ENCODE results near the gene AXDND1.
"Not testable (repeated sequence)": the region's sequence is repeated elsewhere in the genome, so short reads cannot be mapped to it uniquely, and the experiment has no call there.

The AXDND1 gene

GRCh38 chr1:179439646-179440045 lies 73.9 kb downstream of the AXDND1 start:
- not testable (repeated sequence) for ATAC-seq

- ATAC-seq, result not testable (repeated sequence)
These were observed 74.5 kb downstream of the AXDND1 start for GRCh38 chr1:179440301-179440700.

GRCh38 chr1:179440971-179441370 lies 75.2 kb downstream of the AXDND1 start:
- ATAC-seq, result no peak
- TF ChIP-seq TOX (CRISPR knock-in tag; IDR thresholded peaks at IDR 0.05; ENCODE audit: borderline replicate concordance) (no peak), ZC3H10 (CRISPR knock-in tag; IDR thresholded peaks at IDR 0.05) (no peak), ESRRG (CRISPR knock-in tag; IDR thresholded peaks at IDR 0.05) (no peak), ISL1 (CRISPR knock-in tag; IDR thresholded peaks at IDR 0.05) (no peak), CSDC2 (CRISPR knock-in tag; IDR thresholded peaks at IDR 0.05) (no peak), TSHZ2 (CRISPR knock-in tag; IDR thresholded peaks at IDR 0.05) (no peak), SNAI2 (CRISPR knock-in tag; IDR thresholded peaks at IDR 0.05) (no peak), ZNF8 (CRISPR knock-in tag; IDR thresholded peaks at IDR 0.05) (no peak), POU6F1 (CRISPR knock-in tag; IDR thresholded peaks at IDR 0.05; ENCODE audit: borderline replicate concordance, low read depth) (no peak), ZNF70 (CRISPR knock-in tag; IDR thresholded peaks at IDR 0.05) (no peak), TCF4 (CRISPR knock-in tag; IDR thresholded peaks at IDR 0.05; ENCODE audit: borderline replicate concordance) (no peak), PATZ1 (CRISPR knock-in tag; IDR thresholded peaks at IDR 0.05; ENCODE audit: borderline replicate concordance) (no peak)

GRCh38 chr1:179441501-179441900 lies 75.7 kb downstream of the AXDND1 start:
- ATAC-seq, result no peak
- TF ChIP-seq ZNF565 (CRISPR knock-in tag; conservative IDR thresholded peaks at IDR 0.05; ENCODE audit: low read depth) (no peak), TOX (CRISPR knock-in tag; IDR thresholded peaks at IDR 0.05; ENCODE audit: borderline replicate concordance) (no peak), PATZ1 (CRISPR knock-in tag; IDR thresholded peaks at IDR 0.05; ENCODE audit: borderline replicate concordance) (no peak), ZNF70 (CRISPR knock-in tag; IDR thresholded peaks at IDR 0.05) (no peak)

- not testable (repeated sequence) for ATAC-seq
These were observed 77.1 kb downstream of the AXDND1 start for GRCh38 chr1:179442846-179443245.

- no peak for ATAC-seq
- TF ChIP-seq RARB (CRISPR knock-in tag; IDR thresholded peaks at IDR 0.05) (no peak), TSHZ2 (CRISPR knock-in tag; IDR thresholded peaks at IDR 0.05) (no peak), TOX (CRISPR knock-in tag; IDR thresholded peaks at IDR 0.05; ENCODE audit: borderline replicate concordance) (no peak), TCF4 (CRISPR knock-in tag; IDR thresholded peaks at IDR 0.05; ENCODE audit: borderline replicate concordance) (no peak), ZC3H10 (CRISPR knock-in tag; IDR thresholded peaks at IDR 0.05) (no peak), ZFP30 (CRISPR knock-in tag; IDR thresholded peaks at IDR 0.05) (no peak), ZNF8 (CRISPR knock-in tag; IDR thresholded peaks at IDR 0.05) (no peak), ZNF565 (CRISPR knock-in tag; conservative IDR thresholded peaks at IDR 0.05; ENCODE audit: low read depth) (no peak), ESRRG (CRISPR knock-in tag; IDR thresholded peaks at IDR 0.05) (no peak), CSDC2 (CRISPR knock-in tag; IDR thresholded peaks at IDR 0.05) (no peak), GLIS3 (CRISPR knock-in tag; IDR thresholded peaks at IDR 0.05) (no peak), BACH2 (CRISPR knock-in tag; IDR thresholded peaks at IDR 0.05; ENCODE audit: borderline replicate concordance) (no peak), SNAI2 (CRISPR knock-in tag; IDR thresholded peaks at IDR 0.05) (no peak), ARNTL (CRISPR knock-in tag; IDR thresholded peaks at IDR 0.05; ENCODE audit: borderline replicate concordance, low read depth) (no peak), POU6F1 (CRISPR knock-in tag; IDR thresholded peaks at IDR 0.05; ENCODE audit: borderline replicate concordance, low read depth) (no peak), ISL1 (CRISPR knock-in tag; IDR thresholded peaks at IDR 0.05) (no peak), PPARA (CRISPR knock-in tag; IDR thresholded peaks at IDR 0.05; ENCODE audit: borderline replicate concordance) (no peak), ZNF70 (CRISPR knock-in tag; IDR thresholded peaks at IDR 0.05) (no peak)
These were observed 79.8 kb downstream of the AXDND1 start for GRCh38 chr1:179445593-179445992.

Measured in SK-N-SH treated with all-trans-retinoic acid at 6 μM for 48 hours (cell line).